Left lung (tissue), 10 donors: ENCODE data around the gene KLK11. TPM values are rescaled to one million over a fixed set of nuclear protein-coding genes. Genes with fewer than 3 reads are reported as not detected.

Source experiments
- ATAC-seq: fragments of 200-7000 bp; cut with Tn5 transposase; one replicate; pipeline ENCODE4 v1.9.1; 2020; ENCODE audit warnings: moderate library complexity
- DNase-seq, 4 donors: peaks; one replicate each; pipeline ENCODE4 v3.0.0-alpha.2; 2013 to 2020
- H3K27ac ChIP-seq, 2 donors: fragments of 200-600 bp; sonication (generic) in 1 of 2; one replicate each; pipeline versions ENCODE4 v1.5.0 to v1.8.0; 2020 to 2021
- H3K27me3 ChIP-seq, 2 donors: fragments of 200-600 bp; sonication (generic) in 1 of 2; one replicate each; pipeline versions ENCODE4 v1.5.0 to v1.8.0; 2020 to 2021
- H3K36me3 ChIP-seq, 2 donors: fragments of 200-600 bp; sonication (generic) in 1 of 2; one replicate each; pipeline versions ENCODE4 v1.5.0 to v1.8.0; 2020 to 2021
- H3K4me1 ChIP-seq, 2 donors: fragments of 200-600 bp; one replicate each; pipeline ENCODE4 v1.8.0; 2021
- H3K4me3 ChIP-seq, 2 donors: fragments of 200-600 bp; sonication (generic) in 1 of 2; one replicate each; pipeline versions ENCODE4 v1.5.0 to v1.8.0; 2020 to 2021; ENCODE audit warnings: mild to moderate bottlenecking in 1 of 2
- H3K9me3 ChIP-seq, 2 donors: fragments of 200-600 bp; sonication (generic) in 1 of 2; one replicate each; pipeline versions ENCODE4 v1.5.0 to v1.8.0; 2020 to 2021
- CTCF ChIP-seq, 2 donors: fragments of 200-600 bp; sonication (generic) in 1 of 2; IDR thresholded peaks; one replicate each; pipeline versions ENCODE4 v1.5.0 to v1.8.0; 2021; ENCODE audit warnings: antibody characterized with exemption in 2 of 2
- intact Hi-C, 2 donors: fragments of 100-400 bp; cut with DNase I; formaldehyde crosslinking; loops; one replicate each; pipeline versions ENCODE4 v1.11.2 to v1.14.2; 2022
- polyA plus RNA-seq, 6 donors: library from polyadenylated mRNA; unstranded; fragments of 120-200 nt; gene quantifications; one replicate each; pipeline ENCODE4 v1.2.1, GENCODE V29; 2013; ENCODE audit not compliant: insufficient read length in 6 of 6
- total RNA-seq, 2 donors: library from RNA; stranded (reverse); fragmentation: NEBNext Ultra II Directional; extraction: Animal tissue kit (Norgen Biotek cat#: 25700); gene quantifications; one replicate each; pipeline ENCODE4 v1.2.1, GENCODE V29; 2021
- donor health status: DM: no; HTN: yes; CAD: no.
- donor health status: DM: no; HTN: no; CAD: no.

Gene KLK11
- total and polyA plus RNA-seq, 8 donors, result 1.6 to 7.2 (median 3.7) TPM

GRCh38 chr19:50978772-50979390, 47.5 kb downstream of the KLK11 start:
- TF ChIP-seq CTCF (IDR thresholded peaks at IDR 0.05), result no peak
- ATAC-seq (no peak), DNase-seq (no peak)
- no peaks in the 10 kb centered on the region for H3K36me3 ChIP-seq
- intact Hi-C loops, result no loop called here
- H3K4me1 ChIP-seq, result no peaks in the 10 kb centered on the region
- no peak overlapping the region for H3K27ac ChIP-seq
- H3K4me3 ChIP-seq, result no peak overlapping the region
- no peaks in the 10 kb centered on the region for H3K9me3 ChIP-seq
- H3K27me3 ChIP-seq, result peaks cover 0 to 49% of the 10 kb centered on the region in 2 donors

GRCh38 chr19:50977626-50978025, 48.8 kb downstream of the KLK11 start:
- Histone ChIP-seq H3K4me3 (no peak overlapping the region), H3K27me3 (peaks cover 0 to 52% of the 10 kb centered on the region in 2 donors), H3K9me3 (no peaks in the 10 kb centered on the region), H3K4me1 (no peaks in the 10 kb centered on the region), H3K27ac (no peak overlapping the region), H3K36me3 (no peaks in the 10 kb centered on the region)
- intact Hi-C loops, result no loop called here
- DNase-seq, result no peak
- ATAC-seq, result no peak
- no peak for TF ChIP-seq CTCF (IDR thresholded peaks at IDR 0.05)

GRCh38 chr19:50975766-50976165, 50.6 kb downstream of the KLK11 start:
- Histone ChIP-seq H3K4me1 (no peaks in the 10 kb centered on the region), H3K27me3 (peaks cover 0 to 68% of the 10 kb centered on the region in 2 donors), H3K4me3 (no peak overlapping the region), H3K27ac (no peak overlapping the region), H3K36me3 (no peaks in the 10 kb centered on the region), H3K9me3 (no peaks in the 10 kb centered on the region)
- TF ChIP-seq CTCF (IDR thresholded peaks at IDR 0.05), result no peak
- intact Hi-C loops, result no loop called here
- ATAC-seq, result peak; percentile 76
- peak in 2 of 4 donors; percentile 36 to 63 for DNase-seq

GRCh38 chr19:50974702-50975556, 51.5 kb downstream of the KLK11 start:
- Histone ChIP-seq H3K27ac (no peak overlapping the region), H3K9me3 (no peaks in the 10 kb centered on the region), H3K4me3 (no peak overlapping the region), H3K27me3 (peaks cover 0 to 71% of the 10 kb centered on the region in 2 donors), H3K4me1 (no peaks in the 10 kb centered on the region), H3K36me3 (no peaks in the 10 kb centered on the region)
- no peak for TF ChIP-seq CTCF (IDR thresholded peaks at IDR 0.05)
- DNase-seq (peak in 1 of 4 donors; percentile 32), ATAC-seq (no peak)
- intact Hi-C loops, result no loop called here

GRCh38 chr19:50972795-50973376, 53.5 kb downstream of the KLK11 start:
- Histone ChIP-seq H3K9me3 (no peaks in the 10 kb centered on the region), H3K27me3 (peaks cover 0 to 72% of the 10 kb centered on the region in 2 donors), H3K4me3 (no peak overlapping the region), H3K27ac (no peak overlapping the region), H3K4me1 (no peaks in the 10 kb centered on the region), H3K36me3 (no peaks in the 10 kb centered on the region)
- intact Hi-C loops, result no loop called here
- no peak for ATAC-seq
- TF ChIP-seq CTCF (IDR thresholded peaks at IDR 0.05), result no peak
- DNase-seq, result no peak
